ENCODE data around the gene CCER1. TPM values are rescaled to one million over a fixed set of nuclear protein-coding genes. Genes with fewer than 3 reads are reported as not detected.

CCER1 gene
- polyA plus RNA-seq, 1 experiment = not detected

DNA sequence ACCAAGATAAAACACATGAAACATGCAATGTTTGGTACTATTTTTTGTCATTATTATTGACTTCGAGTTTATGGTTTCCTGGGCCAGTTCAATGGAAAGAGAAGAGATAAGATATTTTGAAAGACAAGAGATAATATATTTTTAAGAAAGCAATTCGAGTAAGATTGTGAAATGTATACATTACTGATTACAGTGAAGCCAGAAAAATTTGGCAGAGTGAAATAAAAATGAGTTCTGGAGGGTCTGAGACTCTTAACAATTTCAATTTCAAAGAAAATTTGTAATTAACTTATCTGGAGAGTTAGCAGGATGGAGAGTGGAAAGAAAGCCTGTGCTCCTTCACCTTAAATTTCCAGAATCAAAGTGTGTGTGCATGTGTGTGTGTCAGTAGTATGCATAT is 17.3 kb downstream of the CCER1 start:
- TF ChIP-seq, protein P1, sequence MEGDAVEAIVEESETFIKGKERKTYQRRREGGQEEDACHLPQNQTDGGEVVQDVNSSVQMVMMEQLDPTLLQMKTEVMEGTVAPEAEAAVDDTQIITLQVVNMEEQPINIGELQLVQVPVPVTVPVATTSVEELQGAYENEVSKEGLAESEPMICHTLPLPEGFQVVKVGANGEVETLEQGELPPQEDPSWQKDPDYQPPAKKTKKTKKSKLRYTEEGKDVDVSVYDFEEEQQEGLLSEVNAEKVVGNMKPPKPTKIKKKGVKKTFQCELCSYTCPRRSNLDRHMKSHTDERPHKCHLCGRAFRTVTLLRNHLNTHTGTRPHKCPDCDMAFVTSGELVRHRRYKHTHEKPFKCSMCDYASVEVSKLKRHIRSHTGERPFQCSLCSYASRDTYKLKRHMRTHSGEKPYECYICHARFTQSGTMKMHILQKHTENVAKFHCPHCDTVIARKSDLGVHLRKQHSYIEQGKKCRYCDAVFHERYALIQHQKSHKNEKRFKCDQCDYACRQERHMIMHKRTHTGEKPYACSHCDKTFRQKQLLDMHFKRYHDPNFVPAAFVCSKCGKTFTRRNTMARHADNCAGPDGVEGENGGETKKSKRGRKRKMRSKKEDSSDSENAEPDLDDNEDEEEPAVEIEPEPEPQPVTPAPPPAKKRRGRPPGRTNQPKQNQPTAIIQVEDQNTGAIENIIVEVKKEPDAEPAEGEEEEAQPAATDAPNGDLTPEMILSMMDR (IDR thresholded peaks at IDR 0.05; ENCODE audit: low read depth, low read length) = no peak
- ChIA-PET CTCF (no interaction called here), POLR2A (no interaction called here)
- Histone ChIP-seq H3K27ac (ENCODE audit: low read depth, low read length) (no peak overlapping the region), H3K4me3 (ENCODE audit: low read depth, low read length) (no peak overlapping the region), H3K9me3 (ENCODE audit: control insufficient read depth, insufficient read depth, low read length) (no peaks in the 10 kb centered on the region), H3K27me3 (ENCODE audit: control insufficient read depth, insufficient read depth, low read length) (no peaks in the 10 kb centered on the region)
- DNase-seq (ENCODE audit: low read depth, low spot score) = no peak

DNA sequence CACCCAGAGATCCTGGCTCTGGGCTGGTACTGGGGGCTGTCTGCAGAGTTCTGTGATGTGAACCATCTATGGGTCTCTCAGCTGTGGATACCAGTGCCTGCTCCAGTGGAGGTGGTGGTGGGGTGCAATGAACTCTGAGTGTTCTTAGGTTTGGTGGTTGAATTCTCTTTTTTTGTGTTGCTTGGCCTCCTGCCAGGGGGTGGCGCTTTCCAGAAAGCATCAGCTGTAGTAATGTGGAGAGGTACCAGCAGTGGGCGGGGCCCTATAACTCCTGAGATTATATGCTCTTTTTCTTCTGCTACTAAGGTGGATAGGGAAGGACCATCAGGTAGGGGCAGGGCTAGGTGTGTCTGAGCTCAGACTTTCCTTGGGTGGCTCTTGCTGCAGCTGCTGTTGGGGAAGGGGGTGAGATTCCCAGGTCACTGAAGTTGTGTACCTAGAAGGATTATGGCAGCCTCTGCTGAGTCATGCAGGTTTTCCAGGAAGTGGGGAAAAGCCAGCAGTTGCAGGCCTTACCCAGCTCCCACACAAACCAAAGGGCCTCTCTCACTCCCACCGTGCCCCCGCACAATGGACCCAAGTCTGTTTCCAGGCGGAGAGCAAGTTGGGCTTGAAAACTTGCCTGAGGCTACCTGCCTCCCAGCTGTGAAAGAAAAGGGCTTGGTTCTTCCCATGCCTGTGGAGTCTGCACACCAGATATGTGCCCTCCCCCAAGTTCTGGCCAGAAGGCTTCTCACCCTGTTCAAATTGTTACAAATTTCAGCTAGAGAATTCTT is 18.6 kb downstream of the CCER1 start:
- Histone ChIP-seq H3K4me3 (ENCODE audit: low read depth, low read length) (no peak overlapping the region), H3K9me3 (ENCODE audit: control insufficient read depth, insufficient read depth, low read length) (no peaks in the 10 kb centered on the region), H3K27ac (ENCODE audit: low read depth, low read length) (no peak overlapping the region), H3K27me3 (ENCODE audit: control insufficient read depth, insufficient read depth, low read length) (no peaks in the 10 kb centered on the region)
- TF ChIP-seq, protein P1 (IDR thresholded peaks at IDR 0.05; ENCODE audit: low read depth, low read length) = no peak
- ChIA-PET CTCF (interaction anchor here (1.5 kb wide), 1 partner anchor 10 kb away, joined by 5 read pairs; no protein-coding TSS in a partner anchor), POLR2A (no interaction called here)
- no peak for DNase-seq (ENCODE audit: low read depth, low spot score)

DNA sequence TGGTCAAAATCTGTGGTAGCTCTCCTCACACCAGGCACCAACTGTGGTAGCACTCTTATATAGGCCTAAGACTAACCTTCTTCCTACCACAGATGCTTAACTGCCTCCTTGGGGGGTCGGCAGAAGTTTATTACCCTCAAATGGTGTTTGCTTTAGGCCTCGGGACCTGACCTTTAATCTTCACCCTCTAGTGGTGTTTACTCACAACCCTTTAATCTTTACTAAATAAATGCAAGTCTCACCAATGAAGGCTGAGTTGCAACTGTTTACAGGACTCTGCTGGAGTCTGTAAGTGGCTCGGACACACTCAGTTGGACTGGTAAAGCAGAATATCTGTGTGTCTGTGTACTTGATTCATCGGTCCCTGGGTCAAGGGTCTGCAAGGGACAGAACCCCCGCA is 29.4 kb downstream of the CCER1 start:
- POLR2A ChIA-PET = no interaction called here
- Histone ChIP-seq H3K4me3 (ENCODE audit: low read depth, low read length) (no peak overlapping the region), H3K27me3 (ENCODE audit: control insufficient read depth, insufficient read depth, low read length) (no peaks in the 10 kb centered on the region), H3K9me3 (ENCODE audit: control insufficient read depth, insufficient read depth, low read length) (no peaks in the 10 kb centered on the region), H3K27ac (ENCODE audit: low read depth, low read length) (no peak overlapping the region)
- no peak for DNase-seq (ENCODE audit: low read depth, low spot score)
- TF ChIP-seq, protein P1 (IDR thresholded peaks at IDR 0.05; ENCODE audit: low read depth, low read length) = no peak
- CTCF ChIA-PET = interaction anchor here (0.7 to 1.5 kb wide), 2 partner anchors 16 to 19 kb away, joined by 3 read pairs; no protein-coding TSS in a partner anchor

DNA sequence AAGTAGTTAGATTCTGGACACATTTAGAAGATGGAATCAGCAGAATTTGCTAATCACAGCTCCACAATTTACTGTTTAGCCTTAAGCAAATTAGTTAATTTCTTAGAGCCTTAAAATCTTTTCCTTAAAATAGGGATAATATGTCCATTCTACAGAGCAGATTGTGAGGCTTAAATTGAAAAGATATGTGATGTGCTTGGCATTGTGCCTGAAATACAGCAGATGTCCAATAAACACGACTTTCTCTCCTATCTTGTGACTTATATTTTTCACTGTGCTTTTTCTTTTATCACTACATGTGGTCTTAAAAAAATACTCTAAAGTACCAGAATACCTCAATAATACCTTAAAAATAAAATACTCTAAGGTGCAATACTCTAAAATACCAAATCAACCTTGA is 30.6 kb downstream of the CCER1 start:
- CTCF ChIA-PET = interaction anchor here (1.2 kb wide), 1 partner anchor 15 kb away, joined by 3 read pairs; no protein-coding TSS in a partner anchor
- TF ChIP-seq, protein P1 (IDR thresholded peaks at IDR 0.05; ENCODE audit: low read depth, low read length) = no peak
- POLR2A ChIA-PET = no interaction called here
- H3K4me3 ChIP-seq (ENCODE audit: low read depth, low read length) = no peak overlapping the region
- no peaks in the 10 kb centered on the region for H3K9me3 ChIP-seq (ENCODE audit: control insufficient read depth, insufficient read depth, low read length)
- no peak overlapping the region for H3K27ac ChIP-seq (ENCODE audit: low read depth, low read length)
- DNase-seq (ENCODE audit: low read depth, low spot score) = no peak
- no peaks in the 10 kb centered on the region for H3K27me3 ChIP-seq (ENCODE audit: control insufficient read depth, insufficient read depth, low read length)

DNA sequence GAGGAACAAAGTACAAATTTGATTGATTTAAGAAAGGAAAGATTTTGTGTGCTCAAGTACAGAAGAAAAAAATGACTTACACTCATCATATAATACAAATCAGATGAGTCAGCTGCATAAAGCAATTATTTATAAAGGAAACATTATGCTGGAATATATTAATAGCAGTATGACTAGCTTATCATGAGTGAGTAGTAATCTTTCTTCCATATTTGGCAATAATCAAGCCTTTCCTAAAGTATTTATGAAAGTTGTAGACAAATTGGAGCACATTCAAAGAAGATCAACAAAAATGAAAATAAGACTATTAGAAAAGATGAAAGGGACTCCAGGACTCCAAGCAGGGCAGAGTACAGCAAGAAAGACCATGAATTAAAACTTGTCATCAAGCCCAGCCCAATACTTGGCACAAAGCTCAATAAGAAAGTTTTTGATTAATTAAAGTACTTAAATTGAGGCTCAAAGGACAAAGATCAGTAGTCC is 32.8 kb downstream of the CCER1 start:
- no peak for DNase-seq (ENCODE audit: low read depth, low spot score)
- H3K27ac ChIP-seq (ENCODE audit: low read depth, low read length) = peak overlapping the region; percentile 59

More for the DNA sequence above, 32.8 kb downstream of the CCER1 start:
- Histone ChIP-seq H3K9me3 (ENCODE audit: control insufficient read depth, insufficient read depth, low read length) (no peaks in the 10 kb centered on the region), H3K27me3 (ENCODE audit: control insufficient read depth, insufficient read depth, low read length) (no peaks in the 10 kb centered on the region), H3K4me3 (ENCODE audit: low read depth, low read length) (no peak overlapping the region)
- TF ChIP-seq, protein P1 (IDR thresholded peaks at IDR 0.05; ENCODE audit: low read depth, low read length) = no peak
- ChIA-PET POLR2A (interaction anchor here (0.6 kb wide), 1 partner anchor 209 kb away, joined by 3 read pairs; no protein-coding TSS in a partner anchor), CTCF (interaction anchor here (0.7 to 2.3 kb wide), 4 partner anchors 10 to 1905 kb away, joined by 3 to 12 read pairs (median 8); no protein-coding TSS in a partner anchor)
